GM21360 (cell line): Measurements from ENCODE around the gene OGFOD1.
"Not testable (repeated sequence)": the region's sequence is repeated elsewhere in the genome, so short reads cannot be mapped to it uniquely, and the experiment has no call there.

Source experiments
- ATAC-seq: cut with Tn5 transposase; IDR thresholded peaks from one replicate; pipeline ENCODE4 v1.9.1; 2021; ENCODE audit warnings: mild to moderate bottlenecking, moderate library complexity; ENCODE audit not compliant: unreplicated experiment

Gene OGFOD1

GRCh38 chr16:56479469-56479868, 28.1 kb downstream of the OGFOD1 start:
- no peak for ATAC-seq

- ATAC-seq = no peak
Observed at GRCh38 chr16:56480776-56481467, 29.6 kb downstream of the OGFOD1 start.

GRCh38 chr16:56481468-56482122, 30.2 kb downstream of the OGFOD1 start:
- no peak for ATAC-seq

GRCh38 chr16:56482683-56483236, 31.4 kb downstream of the OGFOD1 start:
- ATAC-seq = no peak

GRCh38 chr16:56483394-56483793, 32.0 kb downstream of the OGFOD1 start:
- no peak for ATAC-seq

GRCh38 chr16:56488035-56488434, 36.7 kb downstream of the OGFOD1 start:
- no peak for ATAC-seq

- ATAC-seq = not testable (repeated sequence)
Observed at GRCh38 chr16:56488868-56489267, 37.5 kb downstream of the OGFOD1 start.

- no peak for ATAC-seq
Observed at GRCh38 chr16:56491657-56492261, 40.4 kb downstream of the OGFOD1 start.

- ATAC-seq = no peak
Observed at GRCh38 chr16:56493126-56493525, 41.8 kb downstream of the OGFOD1 start.

GRCh38 chr16:56493815-56494214, 42.5 kb downstream of the OGFOD1 start:
- ATAC-seq = no peak

- no peak for ATAC-seq
Observed at GRCh38 chr16:56505181-56505580, 53.8 kb downstream of the OGFOD1 start.

- no peak for ATAC-seq
Observed at GRCh38 chr16:56506941-56507340, 55.6 kb downstream of the OGFOD1 start.

- no peak for ATAC-seq
Observed at GRCh38 chr16:56510544-56510943, 59.2 kb downstream of the OGFOD1 start.

- no peak for ATAC-seq
Observed at GRCh38 chr16:56512025-56512424, 60.7 kb downstream of the OGFOD1 start.

- no peak for ATAC-seq
Observed at GRCh38 chr16:56513091-56513490, 61.7 kb downstream of the OGFOD1 start.

- ATAC-seq = peak; percentile 49
Observed at GRCh38 chr16:56513972-56514371, 62.6 kb downstream of the OGFOD1 start.

GRCh38 chr16:56514845-56515244, 63.5 kb downstream of the OGFOD1 start:
- ATAC-seq = no peak

- ATAC-seq = no peak
Observed at GRCh38 chr16:56515665-56516064, 64.3 kb downstream of the OGFOD1 start.

- ATAC-seq = no peak
Observed at GRCh38 chr16:56517206-56517605, 65.9 kb downstream of the OGFOD1 start.

- no peak for ATAC-seq
Observed at GRCh38 chr16:56518425-56518824, 67.1 kb downstream of the OGFOD1 start.

GRCh38 chr16:56519459-56520250, 68.3 kb downstream of the OGFOD1 start, which contains the start of gene BBS2:
TSS of gene BBS2 (minus strand) at chr16:56520024. CDS start at chr16:56519862, 162 bp downstream.
- ATAC-seq = peak; percentile 73
